Measurements from ENCODE around the gene TRIM8. TPM values are rescaled to one million over a fixed set of nuclear protein-coding genes. Genes with fewer than 3 reads are reported as not detected.

Gene TRIM8
- total and polyA plus RNA-seq, 9 of the 15 experiments (the other 6 are each of a cell fraction or from before 2014, with no cell fraction given): 1.7 to 26.0 (median 9.1) TPM

DNA sequence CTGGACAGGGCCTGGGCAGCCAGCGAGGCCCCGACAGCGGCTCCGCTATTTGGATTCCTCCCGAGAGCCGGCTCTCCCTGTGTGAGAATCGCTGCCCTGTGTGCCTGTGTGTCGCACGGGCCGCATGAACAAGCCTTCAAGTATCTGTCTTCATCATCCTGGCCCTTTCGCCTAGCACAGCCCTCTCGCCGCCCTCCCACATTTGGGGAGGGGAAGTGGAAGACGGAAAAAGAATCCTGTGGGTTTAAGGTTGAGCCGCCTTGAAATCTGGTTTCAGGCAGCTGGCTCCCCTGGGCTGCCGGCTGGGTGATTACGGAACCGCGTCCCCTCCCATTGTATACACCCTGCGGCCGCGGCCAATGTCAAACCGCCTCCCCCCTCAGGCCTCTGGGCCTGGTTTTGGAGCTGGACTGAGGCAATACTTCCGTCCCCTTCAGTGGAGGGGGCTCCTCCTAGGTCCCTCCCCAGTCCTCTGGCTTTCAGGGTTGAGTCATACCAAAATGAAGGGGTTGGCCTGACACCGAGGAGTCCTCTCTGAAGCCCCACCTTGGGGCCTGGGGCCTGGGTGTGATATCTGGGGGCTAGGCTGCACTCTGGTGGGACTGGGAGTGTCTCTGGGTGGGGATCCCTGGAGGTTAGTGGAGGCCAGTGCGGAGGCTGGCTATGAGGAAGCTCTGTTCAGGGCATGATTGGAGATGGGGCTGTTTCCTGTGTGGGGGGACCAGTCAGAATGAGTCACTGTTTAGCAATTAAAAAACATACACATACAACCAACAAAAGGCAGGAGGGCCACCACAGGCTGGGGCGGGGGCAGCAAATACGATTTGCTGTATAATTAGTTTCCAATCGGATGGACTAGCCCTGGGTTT lies 1.7 kb downstream of the TRIM8 start (continued):
- no peak for TF ChIP-seq HNRNPL (IDR thresholded peaks at IDR 0.05; ENCODE audit: low read depth, low read length)
- TF ChIP-seq ATF6 (CRISPR knock-in tag; IDR thresholded peaks at IDR 0.05): no peak
- TF ChIP-seq ZNF785 (CRISPR knock-in tag; IDR thresholded peaks at IDR 0.05): no peak
- TF ChIP-seq THRB (CRISPR knock-in tag; conservative IDR thresholded peaks at IDR 0.05): no peak
- TF ChIP-seq, protein P1, sequence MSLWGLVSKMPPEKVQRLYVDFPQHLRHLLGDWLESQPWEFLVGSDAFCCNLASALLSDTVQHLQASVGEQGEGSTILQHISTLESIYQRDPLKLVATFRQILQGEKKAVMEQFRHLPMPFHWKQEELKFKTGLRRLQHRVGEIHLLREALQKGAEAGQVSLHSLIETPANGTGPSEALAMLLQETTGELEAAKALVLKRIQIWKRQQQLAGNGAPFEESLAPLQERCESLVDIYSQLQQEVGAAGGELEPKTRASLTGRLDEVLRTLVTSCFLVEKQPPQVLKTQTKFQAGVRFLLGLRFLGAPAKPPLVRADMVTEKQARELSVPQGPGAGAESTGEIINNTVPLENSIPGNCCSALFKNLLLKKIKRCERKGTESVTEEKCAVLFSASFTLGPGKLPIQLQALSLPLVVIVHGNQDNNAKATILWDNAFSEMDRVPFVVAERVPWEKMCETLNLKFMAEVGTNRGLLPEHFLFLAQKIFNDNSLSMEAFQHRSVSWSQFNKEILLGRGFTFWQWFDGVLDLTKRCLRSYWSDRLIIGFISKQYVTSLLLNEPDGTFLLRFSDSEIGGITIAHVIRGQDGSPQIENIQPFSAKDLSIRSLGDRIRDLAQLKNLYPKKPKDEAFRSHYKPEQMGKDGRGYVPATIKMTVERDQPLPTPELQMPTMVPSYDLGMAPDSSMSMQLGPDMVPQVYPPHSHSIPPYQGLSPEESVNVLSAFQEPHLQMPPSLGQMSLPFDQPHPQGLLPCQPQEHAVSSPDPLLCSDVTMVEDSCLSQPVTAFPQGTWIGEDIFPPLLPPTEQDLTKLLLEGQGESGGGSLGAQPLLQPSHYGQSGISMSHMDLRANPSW (CRISPR knock-in tag; IDR thresholded peaks at IDR 0.05): no peak
- TF ChIP-seq NFE2 (IDR thresholded peaks at IDR 0.05; ENCODE audit: low read depth): 0 out of 2 replicates have a peak, but pooled peaks have one; percentile 4
- TF ChIP-seq BCOR (IDR thresholded peaks at IDR 0.05): no peak
- no peak for TF ChIP-seq RBM22 (IDR thresholded peaks at IDR 0.05; ENCODE audit: low read depth, low read length, poor library complexity, severe bottlenecking)
- TF ChIP-seq ZNF79 (CRISPR knock-in tag; IDR thresholded peaks at IDR 0.05; ENCODE audit: low read depth): no peak
- no peak for TF ChIP-seq HMGN3 (IDR thresholded peaks at IDR 0.05; ENCODE audit: borderline replicate concordance, extremely low read depth, insufficient read length, low read depth, low read length)
- TF ChIP-seq TFE3 (CRISPR knock-in tag; IDR thresholded peaks at IDR 0.05): no peak
- no peak for TF ChIP-seq HMG20B (CRISPR knock-in tag; IDR thresholded peaks at IDR 0.05)
- no peak for TF ChIP-seq CBX1 (IDR thresholded peaks at IDR 0.05; ENCODE audit: low read depth)
- no peak for TF ChIP-seq EWSR1 (IDR thresholded peaks at IDR 0.05; ENCODE audit: borderline replicate concordance, low read depth, partially characterized antibody)
- TF ChIP-seq POLR2G (IDR thresholded peaks at IDR 0.05; ENCODE audit: low read depth, low read length): peak; percentile 85
- no peak for TF ChIP-seq POLR2AphosphoS2 (IDR thresholded peaks at IDR 0.05; ENCODE audit: low read length)
- TF ChIP-seq CEBPG (CRISPR knock-in tag; IDR thresholded peaks at IDR 0.05): peak; percentile 77
- peak; percentile 69 to 75 for TF ChIP-seq CEBPG (tag; conservative IDR thresholded peaks at IDR 0.05 in 1 of 2, IDR thresholded peaks at IDR 0.05 in 1 of 2)
- peak; percentile 74 for TF ChIP-seq SMARCE1 (IDR thresholded peaks at IDR 0.05)
- TF ChIP-seq BHLHE40 (IDR thresholded peaks at IDR 0.05; ENCODE audit: low read length): no peak
